Measurements from ENCODE around the gene RTKN2.
A peak's percentile ranks its signal among the peaks of the same experiment; 100 is the strongest.

Gene RTKN2

DNA sequence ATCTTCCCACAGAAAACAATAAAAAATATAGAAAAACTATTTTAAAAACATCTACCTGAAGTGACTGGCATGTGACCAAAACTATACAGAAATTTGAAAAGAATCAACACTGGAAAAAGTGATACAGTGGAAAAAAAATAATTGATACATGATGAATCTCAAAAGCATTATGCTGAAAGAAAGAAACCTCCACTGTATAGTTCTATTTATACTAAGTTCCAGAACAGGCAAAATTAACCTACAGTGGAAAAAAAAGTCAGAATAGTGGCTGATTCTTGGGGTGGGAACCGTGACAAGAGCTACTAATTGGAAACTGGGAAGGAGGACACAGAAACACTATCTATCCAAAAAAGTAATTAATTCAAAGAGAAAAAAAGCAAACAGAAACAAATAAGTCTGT is 14.9 kb downstream of the RTKN2 start:
- TF ChIP-seq, protein P1, sequence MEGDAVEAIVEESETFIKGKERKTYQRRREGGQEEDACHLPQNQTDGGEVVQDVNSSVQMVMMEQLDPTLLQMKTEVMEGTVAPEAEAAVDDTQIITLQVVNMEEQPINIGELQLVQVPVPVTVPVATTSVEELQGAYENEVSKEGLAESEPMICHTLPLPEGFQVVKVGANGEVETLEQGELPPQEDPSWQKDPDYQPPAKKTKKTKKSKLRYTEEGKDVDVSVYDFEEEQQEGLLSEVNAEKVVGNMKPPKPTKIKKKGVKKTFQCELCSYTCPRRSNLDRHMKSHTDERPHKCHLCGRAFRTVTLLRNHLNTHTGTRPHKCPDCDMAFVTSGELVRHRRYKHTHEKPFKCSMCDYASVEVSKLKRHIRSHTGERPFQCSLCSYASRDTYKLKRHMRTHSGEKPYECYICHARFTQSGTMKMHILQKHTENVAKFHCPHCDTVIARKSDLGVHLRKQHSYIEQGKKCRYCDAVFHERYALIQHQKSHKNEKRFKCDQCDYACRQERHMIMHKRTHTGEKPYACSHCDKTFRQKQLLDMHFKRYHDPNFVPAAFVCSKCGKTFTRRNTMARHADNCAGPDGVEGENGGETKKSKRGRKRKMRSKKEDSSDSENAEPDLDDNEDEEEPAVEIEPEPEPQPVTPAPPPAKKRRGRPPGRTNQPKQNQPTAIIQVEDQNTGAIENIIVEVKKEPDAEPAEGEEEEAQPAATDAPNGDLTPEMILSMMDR (IDR thresholded peaks at IDR 0.05; ENCODE audit: low read depth, low read length, missing control alignments) = no peak
- Histone ChIP-seq H3K36me3 (replicated peaks) (no peaks in the 10 kb centered on the region), H3K27ac (no peak overlapping the region), H3K4me3 (ENCODE audit: low read depth, low read length) (no peak overlapping the region), H3K27me3 (replicated peaks) (no peaks in the 10 kb centered on the region)
- in situ Hi-C loops (cut with HindIII; ENCODE audit: low pct_ligation_motif_present, low sequenced_read_pairs) = no loop called here
- DNase-seq = no peak

DNA sequence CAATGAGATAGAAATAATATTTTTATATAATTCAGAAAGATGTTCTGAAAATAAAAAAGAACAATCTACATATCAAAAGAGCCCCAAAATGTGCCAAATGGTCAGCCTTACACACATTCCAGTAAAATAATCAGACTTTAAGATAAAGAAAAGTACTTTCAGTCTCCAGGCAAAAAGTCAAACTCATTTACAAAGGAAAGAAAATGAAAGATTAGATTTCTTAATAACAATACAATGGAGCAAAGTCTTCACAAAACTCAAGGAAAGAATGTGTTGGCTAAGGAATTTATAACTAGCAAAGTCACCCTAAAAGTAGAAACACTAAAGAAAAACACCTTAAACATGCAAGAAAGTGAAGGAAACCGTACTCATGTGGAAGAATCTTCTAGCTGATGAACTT is 16.6 kb downstream of the RTKN2 start:
- DNase-seq = no peak
- TF ChIP-seq, protein P1 (IDR thresholded peaks at IDR 0.05; ENCODE audit: low read depth, low read length, missing control alignments) = no peak
- H3K27me3 ChIP-seq (replicated peaks) = no peaks in the 10 kb centered on the region
- no peak overlapping the region for H3K4me3 ChIP-seq (ENCODE audit: low read depth, low read length)
- H3K36me3 ChIP-seq (replicated peaks) = no peaks in the 10 kb centered on the region
- H3K27ac ChIP-seq = no peak overlapping the region
- in situ Hi-C loops (cut with HindIII; ENCODE audit: low pct_ligation_motif_present, low sequenced_read_pairs) = no loop called here

DNA sequence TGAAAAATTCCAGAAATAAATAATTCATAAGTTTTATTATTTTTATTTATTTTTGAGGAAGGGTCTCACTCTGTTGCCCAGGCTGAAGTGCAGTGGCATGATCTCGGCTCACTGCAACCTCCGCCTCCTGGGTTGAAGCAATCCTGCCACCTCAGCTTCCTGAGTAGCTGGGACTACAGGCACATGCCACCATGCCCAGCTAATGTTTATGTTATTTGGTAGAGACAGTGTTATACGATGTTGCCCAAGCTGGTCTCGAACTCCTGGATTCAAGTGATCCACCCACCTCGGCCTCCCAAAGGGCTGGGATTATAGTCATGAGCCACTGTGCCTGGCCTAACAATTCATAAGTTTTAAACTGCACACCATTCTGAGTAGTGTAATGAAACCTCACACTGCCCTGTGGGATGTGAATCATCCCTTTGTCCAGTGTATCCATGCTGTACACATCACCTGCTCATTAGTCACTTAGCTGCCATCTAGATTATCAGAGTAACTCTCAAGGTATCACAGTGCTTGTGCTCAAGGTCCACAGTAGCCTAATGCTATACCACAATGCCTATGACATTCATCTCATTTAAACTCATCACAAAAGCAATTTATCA is 17.9 kb downstream of the RTKN2 start:
- TF ChIP-seq, protein P1 (IDR thresholded peaks at IDR 0.05; ENCODE audit: low read depth, low read length, missing control alignments) = no peak
- no peak overlapping the region for H3K4me3 ChIP-seq (ENCODE audit: low read depth, low read length)
- no peaks in the 10 kb centered on the region for H3K36me3 ChIP-seq (replicated peaks)
- H3K27me3 ChIP-seq (replicated peaks) = no peaks in the 10 kb centered on the region
- DNase-seq = peak; percentile 79
- in situ Hi-C loops (cut with HindIII; ENCODE audit: low pct_ligation_motif_present, low sequenced_read_pairs) = no loop called here
- peak overlapping the region; percentile 36 for H3K27ac ChIP-seq

DNA sequence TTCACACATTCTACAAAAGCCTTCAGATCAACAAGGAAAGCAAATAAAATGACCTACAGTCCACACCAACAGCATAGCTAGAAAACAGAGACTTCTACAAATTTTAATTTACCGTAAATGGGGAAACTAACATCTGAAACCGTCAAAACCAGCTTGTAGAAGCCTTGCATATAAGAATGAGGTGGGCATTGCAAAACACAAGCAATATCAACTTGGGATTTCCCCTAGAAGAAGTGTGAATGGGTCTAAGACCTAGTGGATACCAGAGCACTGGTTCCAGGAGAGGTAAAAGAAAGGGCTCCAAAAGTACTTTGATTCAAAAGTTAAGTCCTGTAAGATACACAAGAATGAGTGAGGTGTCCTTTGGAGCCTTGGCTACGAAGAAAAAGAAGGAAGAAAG is 18.7 kb downstream of the RTKN2 start:
- no peaks in the 10 kb centered on the region for H3K27me3 ChIP-seq (replicated peaks)
- in situ Hi-C loops (cut with HindIII; ENCODE audit: low pct_ligation_motif_present, low sequenced_read_pairs) = loop anchor here (25.0 kb wide), 1 partner anchor 163 kb away; no protein-coding TSS in a partner anchor
- H3K4me3 ChIP-seq (ENCODE audit: low read depth, low read length) = no peak overlapping the region
- H3K36me3 ChIP-seq (replicated peaks) = no peaks in the 10 kb centered on the region
- H3K27ac ChIP-seq = no peak overlapping the region
- TF ChIP-seq, protein P1 (IDR thresholded peaks at IDR 0.05; ENCODE audit: low read depth, low read length, missing control alignments) = no peak
- DNase-seq = no peak

DNA sequence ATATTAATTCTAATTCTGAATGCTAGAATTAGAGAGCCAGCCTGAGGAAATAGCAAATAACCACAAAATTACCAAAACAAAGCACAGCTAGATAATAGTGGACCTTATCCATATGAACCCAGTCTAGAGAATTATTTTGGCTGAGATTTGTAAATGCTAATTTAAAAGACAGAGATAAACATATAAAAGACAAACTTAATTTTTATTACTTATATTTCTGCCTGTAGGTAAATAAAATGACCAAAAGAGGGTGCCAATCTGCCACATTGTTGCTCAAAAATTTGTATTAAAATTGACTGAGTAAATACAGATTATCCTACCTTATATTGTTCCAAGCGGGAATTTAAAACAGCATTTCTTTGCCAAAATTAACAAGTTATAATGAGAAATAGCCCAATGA is 20.2 kb downstream of the RTKN2 start:
- no peaks in the 10 kb centered on the region for H3K36me3 ChIP-seq (replicated peaks)
- H3K27me3 ChIP-seq (replicated peaks) = no peaks in the 10 kb centered on the region
- H3K4me3 ChIP-seq (ENCODE audit: low read depth, low read length) = no peak overlapping the region
- no peak overlapping the region for H3K27ac ChIP-seq
- TF ChIP-seq, protein P1 (IDR thresholded peaks at IDR 0.05; ENCODE audit: low read depth, low read length, missing control alignments) = peak; percentile 40
- no peak for DNase-seq
- in situ Hi-C loops (cut with HindIII; ENCODE audit: low pct_ligation_motif_present, low sequenced_read_pairs) = loop anchor here (25.0 kb wide), 1 partner anchor 161 kb away; no protein-coding TSS in a partner anchor

All from brain microvascular endothelial cell (primary cell).